Measurements from ENCODE around the gene GPX3.

GPX3 gene

GRCh38 chr5:151063142-151063989 lies 43.0 kb downstream of the GPX3 start:
- no peak overlapping the region for H3K4me3 ChIP-seq (ENCODE audit: low read length)
- 0 out of 2 replicates have a peak overlapping the region, but pooled peaks have one; percentile 22 for H3K27ac ChIP-seq (ENCODE audit: low read length)
- H3K27me3 ChIP-seq (ENCODE audit: low read depth, low read length), result no peaks in the 10 kb centered on the region
- H3K9ac ChIP-seq (ENCODE audit: low read length), result no peak overlapping the region
- peaks cover 86% of the 10 kb centered on the region for H3K79me2 ChIP-seq (ENCODE audit: low read length)
- H3K4me2 ChIP-seq (ENCODE audit: low read length), result no peak overlapping the region
- TF ChIP-seq EZH2phosphoT487 (IDR thresholded peaks at IDR 0.05; ENCODE audit: low read depth) (no peak), CTCF (IDR thresholded peaks at IDR 0.05; ENCODE audit: low read depth, low read length) (no peak)
- H3K36me3 ChIP-seq (replicated peaks; ENCODE audit: low read depth, low read length), result peaks cover 73% of the 10 kb centered on the region
- H4K20me1 ChIP-seq (ENCODE audit: insufficient read depth, low read length), result peaks cover 59% of the 10 kb centered on the region
- H3K9me3 ChIP-seq (ENCODE audit: insufficient read depth, low read length), result no peaks in the 10 kb centered on the region
- no peak overlapping the region for H2AFZ ChIP-seq (ENCODE audit: low read depth, low read length)
- peaks cover 98% of the 10 kb centered on the region for H3K4me1 ChIP-seq (ENCODE audit: low read length)

GRCh38 chr5:151064916-151065499 lies 44.6 kb downstream of the GPX3 start:
- Histone ChIP-seq H2AFZ (ENCODE audit: low read depth, low read length) (no peak overlapping the region), H3K9me3 (ENCODE audit: insufficient read depth, low read length) (no peaks in the 10 kb centered on the region), H3K4me3 (ENCODE audit: low read length) (peak overlapping the region; percentile 51; the same call in 1 of the 2 replicates), H3K4me1 (ENCODE audit: low read length) (peaks cover 100% of the 10 kb centered on the region), H3K4me2 (ENCODE audit: low read length) (peak overlapping the region; percentile 81), H4K20me1 (ENCODE audit: insufficient read depth, low read length) (peaks cover 75% of the 10 kb centered on the region), H3K36me3 (replicated peaks; ENCODE audit: low read depth, low read length) (peaks cover 64% of the 10 kb centered on the region), H3K27ac (ENCODE audit: low read length) (peak overlapping the region; percentile 89), H3K27me3 (ENCODE audit: low read depth, low read length) (no peaks in the 10 kb centered on the region), H3K9ac (ENCODE audit: low read length) (0 out of 2 replicates have a peak overlapping the region, but pooled peaks have one; percentile 51), H3K79me2 (ENCODE audit: low read length) (peaks cover 91% of the 10 kb centered on the region)
- no peak for TF ChIP-seq EZH2phosphoT487 (IDR thresholded peaks at IDR 0.05; ENCODE audit: low read depth)
- TF ChIP-seq CTCF (IDR thresholded peaks at IDR 0.05; ENCODE audit: low read depth, low read length), result no peak

DNA sequence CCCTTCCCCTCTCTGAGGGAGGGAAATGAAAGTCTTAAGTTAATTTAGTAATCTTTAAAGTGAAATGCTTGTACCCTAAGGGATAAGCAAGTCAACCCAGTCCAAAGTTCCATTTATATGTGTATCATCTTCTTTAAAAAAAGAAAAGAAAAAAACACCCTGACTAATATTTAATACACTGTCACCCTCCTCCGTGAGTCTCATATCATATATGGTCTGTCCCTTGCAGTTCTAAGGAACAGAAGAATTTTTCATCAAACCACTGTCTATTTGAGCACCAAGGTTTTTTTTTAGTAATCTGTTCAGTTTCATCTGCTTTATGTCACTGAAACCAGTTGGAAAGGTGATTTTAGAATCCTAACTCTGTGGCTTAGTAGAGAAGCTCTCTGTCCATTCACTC lies 45.2 kb downstream of the GPX3 start:
- Histone ChIP-seq H3K27ac (ENCODE audit: low read length) (peak overlapping the region; percentile 89), H3K79me2 (ENCODE audit: low read length) (peaks cover 97% of the 10 kb centered on the region), H3K36me3 (replicated peaks; ENCODE audit: low read depth, low read length) (peaks cover 65% of the 10 kb centered on the region), H3K4me3 (ENCODE audit: low read length) (peak overlapping the region; percentile 51), H3K9ac (ENCODE audit: low read length) (peak overlapping the region; percentile 51; the same call in 1 of the 2 replicates), H3K27me3 (ENCODE audit: low read depth, low read length) (no peaks in the 10 kb centered on the region), H3K9me3 (ENCODE audit: insufficient read depth, low read length) (no peaks in the 10 kb centered on the region), H3K4me2 (ENCODE audit: low read length) (peak overlapping the region; percentile 81), H4K20me1 (ENCODE audit: insufficient read depth, low read length) (peaks cover 81% of the 10 kb centered on the region), H2AFZ (ENCODE audit: low read depth, low read length) (no peak overlapping the region), H3K4me1 (ENCODE audit: low read length) (peaks cover 100% of the 10 kb centered on the region)
- TF ChIP-seq EZH2phosphoT487 (IDR thresholded peaks at IDR 0.05; ENCODE audit: low read depth) (no peak), CTCF (IDR thresholded peaks at IDR 0.05; ENCODE audit: low read depth, low read length) (no peak)

GRCh38 chr5:151066920-151067319 lies 46.5 kb downstream of the GPX3 start:
- peaks cover 60% of the 10 kb centered on the region for H3K36me3 ChIP-seq (replicated peaks; ENCODE audit: low read depth, low read length)
- peaks cover 100% of the 10 kb centered on the region for H3K79me2 ChIP-seq (ENCODE audit: low read length)
- no peak overlapping the region for H2AFZ ChIP-seq (ENCODE audit: low read depth, low read length)
- TF ChIP-seq EZH2phosphoT487 (IDR thresholded peaks at IDR 0.05; ENCODE audit: low read depth) (no peak), CTCF (IDR thresholded peaks at IDR 0.05; ENCODE audit: low read depth, low read length) (no peak)
- H3K4me1 ChIP-seq (ENCODE audit: low read length), result peaks cover 100% of the 10 kb centered on the region
- H3K9ac ChIP-seq (ENCODE audit: low read length), result no peak overlapping the region
- H3K9me3 ChIP-seq (ENCODE audit: insufficient read depth, low read length), result no peaks in the 10 kb centered on the region
- H4K20me1 ChIP-seq (ENCODE audit: insufficient read depth, low read length), result peaks cover 94% of the 10 kb centered on the region
- H3K27ac ChIP-seq (ENCODE audit: low read length), result peak overlapping the region; percentile 89
- peak overlapping the region; percentile 81 for H3K4me2 ChIP-seq (ENCODE audit: low read length)
- H3K4me3 ChIP-seq (ENCODE audit: low read length), result peak overlapping the region; percentile 51; the same call in 1 of the 2 replicates
- H3K27me3 ChIP-seq (ENCODE audit: low read depth, low read length), result no peaks in the 10 kb centered on the region

Data from OCI-LY3 (cell line).